ENCODE measurements around the gene CENPF. TPM values are rescaled to one million over a fixed set of nuclear protein-coding genes. Genes with fewer than 3 reads are reported as not detected.

CENPF gene
- total RNA-seq, 1 experiment from 2014 or later: 144 TPM

DNA sequence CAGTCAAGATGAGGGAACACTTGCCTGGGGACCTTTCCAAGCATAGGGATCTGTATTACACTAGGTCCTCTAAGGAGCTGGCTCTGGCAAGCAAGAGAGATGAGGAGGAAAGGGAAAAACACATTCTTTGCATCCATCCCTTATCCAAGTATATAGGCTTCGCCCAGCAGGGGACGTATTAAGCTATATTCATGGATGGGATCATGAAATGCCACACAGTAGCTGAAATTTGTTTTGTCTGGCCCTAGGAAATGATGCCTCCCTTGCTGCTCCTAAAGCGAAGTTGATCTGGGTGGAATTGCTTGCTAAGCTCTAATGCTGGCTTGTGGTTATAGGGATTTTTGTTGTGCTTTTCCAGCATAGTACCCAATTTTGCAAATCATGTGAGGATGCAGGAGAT is 32.1 kb downstream of the CENPF start:
- H3K36me3 Mint-ChIP-seq (ENCODE audit: insufficient read depth, unreplicated experiment): peaks cover 28% of the 10 kb centered on the region
- intact Hi-C loops (cut with micrococcal nuclease; ENCODE audit: unreplicated experiment): loop anchor here (5.0 kb wide), 1 partner anchor 373 kb away; no protein-coding TSS in a partner anchor
- no peaks in the 10 kb centered on the region for H3K4me1 Mint-ChIP-seq (ENCODE audit: low read depth, unreplicated experiment)
- no peak for DNase-seq
- H3K27ac Mint-ChIP-seq (ENCODE audit: unreplicated experiment): no peak overlapping the region
- no peaks in the 10 kb centered on the region for H3K27me3 Mint-ChIP-seq (ENCODE audit: unreplicated experiment)
- CTCF ChIA-PET: interaction anchor here (0.6 kb wide), 1 partner anchor 327 kb away, joined by 6 read pairs; no protein-coding TSS in a partner anchor
- no TSS peak for BruUV-seq (replicated peaks)
- no peaks in the 10 kb centered on the region for H3K9me3 Mint-ChIP-seq (ENCODE audit: low read depth, unreplicated experiment)
- TF ChIP-seq, protein P1, sequence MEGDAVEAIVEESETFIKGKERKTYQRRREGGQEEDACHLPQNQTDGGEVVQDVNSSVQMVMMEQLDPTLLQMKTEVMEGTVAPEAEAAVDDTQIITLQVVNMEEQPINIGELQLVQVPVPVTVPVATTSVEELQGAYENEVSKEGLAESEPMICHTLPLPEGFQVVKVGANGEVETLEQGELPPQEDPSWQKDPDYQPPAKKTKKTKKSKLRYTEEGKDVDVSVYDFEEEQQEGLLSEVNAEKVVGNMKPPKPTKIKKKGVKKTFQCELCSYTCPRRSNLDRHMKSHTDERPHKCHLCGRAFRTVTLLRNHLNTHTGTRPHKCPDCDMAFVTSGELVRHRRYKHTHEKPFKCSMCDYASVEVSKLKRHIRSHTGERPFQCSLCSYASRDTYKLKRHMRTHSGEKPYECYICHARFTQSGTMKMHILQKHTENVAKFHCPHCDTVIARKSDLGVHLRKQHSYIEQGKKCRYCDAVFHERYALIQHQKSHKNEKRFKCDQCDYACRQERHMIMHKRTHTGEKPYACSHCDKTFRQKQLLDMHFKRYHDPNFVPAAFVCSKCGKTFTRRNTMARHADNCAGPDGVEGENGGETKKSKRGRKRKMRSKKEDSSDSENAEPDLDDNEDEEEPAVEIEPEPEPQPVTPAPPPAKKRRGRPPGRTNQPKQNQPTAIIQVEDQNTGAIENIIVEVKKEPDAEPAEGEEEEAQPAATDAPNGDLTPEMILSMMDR (IDR thresholded peaks at IDR 0.05; ENCODE audit: unreplicated experiment): no peak
- H3K4me3 Mint-ChIP-seq (ENCODE audit: low read depth, unreplicated experiment): no peak overlapping the region

DNA sequence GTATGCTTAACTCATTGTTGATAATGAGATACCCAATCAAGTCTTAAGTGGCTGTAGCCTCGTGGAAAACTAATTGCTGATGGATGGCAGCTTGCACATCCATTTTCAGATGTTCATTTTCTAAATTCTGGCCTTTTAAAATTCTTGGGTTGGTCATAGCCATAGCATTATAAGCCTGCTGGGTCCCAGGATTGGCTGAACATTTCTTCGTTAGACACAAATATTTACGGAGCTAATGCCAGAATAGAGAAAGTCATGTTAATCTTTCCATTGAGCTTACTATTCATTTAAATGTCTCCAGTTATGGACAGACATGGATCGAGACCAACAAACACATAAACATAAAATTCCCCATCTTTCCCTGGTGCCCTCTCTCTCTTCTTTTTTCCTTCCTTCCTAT is 32.5 kb downstream of the CENPF start:
- no peaks in the 10 kb centered on the region for H3K27me3 Mint-ChIP-seq (ENCODE audit: unreplicated experiment)
- intact Hi-C loops (cut with micrococcal nuclease; ENCODE audit: unreplicated experiment): loop anchor here (5.0 kb wide), 1 partner anchor 373 kb away; no protein-coding TSS in a partner anchor
- no TSS peak for BruUV-seq (replicated peaks)
- no peak overlapping the region for H3K4me3 Mint-ChIP-seq (ENCODE audit: low read depth, unreplicated experiment)
- H3K27ac Mint-ChIP-seq (ENCODE audit: unreplicated experiment): no peak overlapping the region
- no peak for DNase-seq
- TF ChIP-seq, protein P1 (IDR thresholded peaks at IDR 0.05; ENCODE audit: unreplicated experiment): no peak
- H3K4me1 Mint-ChIP-seq (ENCODE audit: low read depth, unreplicated experiment): no peaks in the 10 kb centered on the region
- no peaks in the 10 kb centered on the region for H3K9me3 Mint-ChIP-seq (ENCODE audit: low read depth, unreplicated experiment)
- CTCF ChIA-PET: interaction anchor here (0.6 kb wide), 1 partner anchor 327 kb away, joined by 6 read pairs; no protein-coding TSS in a partner anchor
- H3K36me3 Mint-ChIP-seq (ENCODE audit: insufficient read depth, unreplicated experiment): peaks cover 25% of the 10 kb centered on the region

DNA sequence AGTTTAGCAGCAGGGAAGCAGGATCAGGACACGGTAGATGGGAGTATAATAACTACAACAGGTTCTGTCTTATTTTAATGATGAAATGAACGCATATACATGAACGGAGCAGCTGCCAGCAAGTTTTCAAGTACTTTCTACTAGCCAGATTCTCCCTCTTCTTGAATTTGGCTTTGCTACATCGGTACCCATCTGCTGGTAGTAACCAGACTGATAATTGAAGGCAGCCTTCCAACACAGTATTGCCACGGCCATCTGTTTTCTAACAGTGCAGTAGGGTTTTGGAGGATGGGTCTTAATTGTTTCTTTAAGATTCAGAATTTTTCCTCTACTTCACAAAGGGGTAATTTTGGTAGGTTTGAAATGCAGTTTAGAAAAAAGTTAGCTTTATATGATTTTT is 33.4 kb downstream of the CENPF start:
- BruUV-seq (replicated peaks): no TSS peak
- Mint-ChIP-seq H3K27me3 (ENCODE audit: unreplicated experiment) (no peaks in the 10 kb centered on the region), H3K4me3 (ENCODE audit: low read depth, unreplicated experiment) (no peak overlapping the region), H3K27ac (ENCODE audit: unreplicated experiment) (no peak overlapping the region), H3K9me3 (ENCODE audit: low read depth, unreplicated experiment) (no peaks in the 10 kb centered on the region), H3K36me3 (ENCODE audit: insufficient read depth, unreplicated experiment) (peaks cover 22% of the 10 kb centered on the region), H3K4me1 (ENCODE audit: low read depth, unreplicated experiment) (no peaks in the 10 kb centered on the region)
- TF ChIP-seq, protein P1 (IDR thresholded peaks at IDR 0.05; ENCODE audit: unreplicated experiment): no peak
- intact Hi-C loops (cut with micrococcal nuclease; ENCODE audit: unreplicated experiment): loop anchor here (5.0 kb wide), 1 partner anchor 374 kb away; no protein-coding TSS in a partner anchor
- CTCF ChIA-PET: interaction anchor here (2.5 kb wide), 1 partner anchor 304 kb away, joined by 7 read pairs; no protein-coding TSS in a partner anchor
- no peak for DNase-seq

DNA sequence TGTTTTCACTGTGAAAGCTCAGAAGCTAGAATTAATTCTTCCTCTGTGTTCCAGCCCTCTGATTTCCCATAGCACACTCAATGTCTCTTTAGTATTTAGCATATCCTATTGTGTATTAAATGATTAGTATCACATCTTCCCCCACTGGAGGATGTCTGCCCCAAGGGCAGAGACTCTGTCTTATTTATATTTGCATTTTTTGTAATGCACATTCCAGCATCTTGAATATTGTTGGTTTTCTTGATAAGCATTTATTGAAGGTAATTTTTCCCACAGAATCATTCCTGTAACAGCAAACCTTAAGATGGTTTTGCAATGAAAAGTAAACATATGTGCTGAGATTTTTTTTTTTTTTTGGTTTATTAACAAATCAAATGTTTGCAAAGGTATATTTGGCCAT is 34.1 kb downstream of the CENPF start:
- Mint-ChIP-seq H3K27me3 (ENCODE audit: unreplicated experiment) (no peaks in the 10 kb centered on the region), H3K4me1 (ENCODE audit: low read depth, unreplicated experiment) (no peaks in the 10 kb centered on the region), H3K4me3 (ENCODE audit: low read depth, unreplicated experiment) (no peak overlapping the region), H3K9me3 (ENCODE audit: low read depth, unreplicated experiment) (no peaks in the 10 kb centered on the region), H3K27ac (ENCODE audit: unreplicated experiment) (no peak overlapping the region), H3K36me3 (ENCODE audit: insufficient read depth, unreplicated experiment) (peaks cover 22% of the 10 kb centered on the region)
- intact Hi-C loops (cut with micrococcal nuclease; ENCODE audit: unreplicated experiment): loop anchor here (1.0 to 5.0 kb wide), 2 partner anchors 375 to 424 kb away; no protein-coding TSS in a partner anchor
- BruUV-seq (replicated peaks): no TSS peak
- TF ChIP-seq, protein P1 (IDR thresholded peaks at IDR 0.05; ENCODE audit: unreplicated experiment): no peak
- CTCF ChIA-PET: interaction anchor here (2.5 kb wide), 1 partner anchor 305 kb away, joined by 7 read pairs; no protein-coding TSS in a partner anchor
- no peak for DNase-seq

All from Calu3 (cell line).